ENCODE measurements around the gene WWOX. TPM values are rescaled to one million over a fixed set of nuclear protein-coding genes. Genes with fewer than 3 reads are reported as not detected.

The WWOX gene
- total RNA-seq, 1 donor from 2014 or later, result 13.1 TPM

- ATAC-seq (no peak), DNase-seq (ENCODE audit: missing footprints) (no peak)
- intact Hi-C loops (cut with DNase I), result no loop called here
Observed at GRCh38 chr16:78838276-78838675, 738.8 kb downstream of the WWOX start.

DNA sequence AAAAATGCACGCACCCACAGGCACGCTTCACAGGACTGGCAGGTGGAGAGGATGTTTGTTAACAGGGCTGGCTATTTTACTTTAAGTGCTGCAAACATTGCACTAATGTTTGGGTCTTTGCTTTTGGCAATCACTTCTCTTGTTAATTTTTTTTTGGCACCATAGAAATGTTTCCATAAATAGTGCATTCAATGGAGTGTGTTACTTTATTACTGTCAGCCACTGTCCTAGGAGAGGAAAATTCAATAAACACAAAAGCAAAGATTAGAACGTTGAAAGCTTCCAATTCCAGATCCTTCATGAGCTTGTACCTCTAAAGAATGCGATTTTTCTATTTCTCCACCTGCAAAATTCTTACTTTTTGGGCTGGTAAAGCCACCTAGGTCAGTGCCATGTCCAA is 743.5 kb downstream of the WWOX start:
- DNase-seq (ENCODE audit: missing footprints), result no peak
- peak; percentile 51 for ATAC-seq
- intact Hi-C loops (cut with DNase I), result loop anchor here (10.0 kb wide), 1 partner anchor 142 kb away; no protein-coding TSS in a partner anchor

DNA sequence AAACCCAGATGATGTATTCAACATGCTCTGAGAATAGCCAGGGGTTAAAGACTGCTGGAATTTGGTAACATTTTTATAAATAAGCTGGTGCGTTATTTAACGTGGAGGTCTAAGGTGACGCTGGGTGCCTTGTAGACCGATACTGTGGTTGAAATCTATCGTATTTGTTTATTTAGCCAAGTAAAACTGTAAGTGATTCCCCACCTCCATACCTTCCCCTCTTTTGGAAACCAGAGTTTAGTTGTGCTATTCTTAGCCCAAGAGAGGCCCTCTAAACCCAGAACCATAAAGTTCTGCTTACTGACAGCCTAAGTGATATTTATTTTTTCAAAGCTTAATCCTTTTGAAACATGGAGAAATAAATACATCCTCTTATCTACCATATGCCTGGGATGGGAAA is 744.5 kb downstream of the WWOX start:
- intact Hi-C loops (cut with DNase I), result loop anchor here (10.0 kb wide), 1 partner anchor 141 kb away; no protein-coding TSS in a partner anchor
- no peak for ATAC-seq
- DNase-seq (ENCODE audit: missing footprints), result no peak

- intact Hi-C loops (cut with DNase I), result loop anchor here (10.0 kb wide), 1 partner anchor 140 kb away; no protein-coding TSS in a partner anchor
- ATAC-seq (peak; percentile 78), DNase-seq (ENCODE audit: missing footprints) (peak; percentile 71)
Observed at GRCh38 chr16:78844682-78845081, 745.2 kb downstream of the WWOX start.

DNA sequence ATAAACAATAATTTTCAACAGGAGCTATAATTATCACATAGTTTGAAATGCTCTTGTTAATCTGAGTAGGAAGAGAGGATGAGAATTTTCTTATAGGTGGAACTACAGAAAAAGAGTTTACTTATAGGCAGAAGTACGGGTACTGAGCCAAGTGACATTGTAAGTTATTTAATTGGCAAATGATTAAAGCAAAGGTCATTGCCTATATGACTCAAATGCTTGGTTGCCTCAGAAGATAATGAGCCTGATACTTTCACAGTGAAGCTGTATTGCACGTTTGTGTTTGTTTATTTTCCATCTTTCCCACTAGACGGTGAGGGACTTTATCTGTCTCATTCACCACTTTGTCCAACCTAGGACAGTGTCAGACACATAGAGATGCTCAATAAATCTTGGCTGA is 751.8 kb downstream of the WWOX start:
- DNase-seq (ENCODE audit: missing footprints) (no peak), ATAC-seq (no peak)
- intact Hi-C loops (cut with DNase I), result no loop called here

GRCh38 chr16:78852081-78852635 is 752.7 kb downstream of the WWOX start:
- ATAC-seq (no peak), DNase-seq (ENCODE audit: missing footprints) (no peak)
- intact Hi-C loops (cut with DNase I), result no loop called here

DNA sequence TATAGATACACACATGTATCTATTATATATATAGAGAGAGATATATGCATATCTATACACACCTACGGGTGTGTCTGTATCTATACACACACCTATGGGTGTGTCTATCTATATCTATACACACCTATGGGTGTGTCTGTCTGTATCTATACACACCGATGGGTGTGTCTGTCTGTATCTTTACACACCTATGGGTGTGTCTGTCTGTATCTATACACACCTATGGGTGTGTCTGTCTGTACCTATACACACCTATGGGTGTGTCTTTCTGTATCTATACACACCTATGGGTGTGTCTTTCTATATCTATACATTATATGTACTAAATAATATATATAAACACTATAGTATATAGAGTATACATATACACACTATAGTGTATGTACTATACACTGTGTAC is 762.6 kb downstream of the WWOX start:
- DNase-seq (ENCODE audit: missing footprints) (no peak), ATAC-seq (no peak)
- intact Hi-C loops (cut with DNase I), result no loop called here

GRCh38 chr16:78866521-78866920 is 767.1 kb downstream of the WWOX start:
- intact Hi-C loops (cut with DNase I), result no loop called here
- DNase-seq (ENCODE audit: missing footprints) (no peak), ATAC-seq (peak; percentile 86)

DNA sequence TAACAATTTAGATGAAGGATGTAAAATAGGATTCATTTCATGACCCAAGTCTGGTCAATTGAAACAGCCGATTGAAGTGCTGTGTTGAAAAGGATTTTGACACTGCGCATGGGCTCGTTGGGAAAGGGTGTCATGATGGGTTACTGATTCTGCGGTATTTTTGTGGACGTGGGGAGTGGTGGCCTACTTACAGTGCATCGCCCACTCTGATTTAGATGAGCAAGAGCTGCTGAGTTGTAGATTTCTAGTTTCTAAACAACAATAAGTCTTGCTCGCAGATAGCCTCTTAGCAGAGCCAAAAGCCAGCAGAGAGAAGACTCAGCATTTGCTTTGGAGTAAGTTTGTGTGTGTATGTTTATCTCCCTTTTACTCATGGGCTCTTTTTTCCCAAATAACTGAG is 770.0 kb downstream of the WWOX start:
- no peak for DNase-seq (ENCODE audit: missing footprints)
- intact Hi-C loops (cut with DNase I), result no loop called here

GRCh38 chr16:78871241-78871640 is 771.8 kb downstream of the WWOX start:
- ATAC-seq, result no peak
- no peak for DNase-seq (ENCODE audit: missing footprints)

More for the DNA sequence above, 770.0 kb downstream of the WWOX start:
- ATAC-seq, result no peak

GRCh38 chr16:78876671-78877070 is 777.2 kb downstream of the WWOX start:
- ATAC-seq (no peak), DNase-seq (ENCODE audit: missing footprints) (no peak)
- intact Hi-C loops (cut with DNase I), result no loop called here

More at GRCh38 chr16:78871241-78871640, 771.8 kb downstream of the WWOX start:
- intact Hi-C loops (cut with DNase I), result no loop called here

- DNase-seq (ENCODE audit: missing footprints), result no peak
- ATAC-seq, result no peak
- intact Hi-C loops (cut with DNase I), result no loop called here
Observed at GRCh38 chr16:78877114-78877655, 777.7 kb downstream of the WWOX start.

- no peak for DNase-seq (ENCODE audit: missing footprints)
- ATAC-seq, result no peak
- intact Hi-C loops (cut with DNase I), result no loop called here
Observed at GRCh38 chr16:78878570-78878969, 779.1 kb downstream of the WWOX start.

DNA sequence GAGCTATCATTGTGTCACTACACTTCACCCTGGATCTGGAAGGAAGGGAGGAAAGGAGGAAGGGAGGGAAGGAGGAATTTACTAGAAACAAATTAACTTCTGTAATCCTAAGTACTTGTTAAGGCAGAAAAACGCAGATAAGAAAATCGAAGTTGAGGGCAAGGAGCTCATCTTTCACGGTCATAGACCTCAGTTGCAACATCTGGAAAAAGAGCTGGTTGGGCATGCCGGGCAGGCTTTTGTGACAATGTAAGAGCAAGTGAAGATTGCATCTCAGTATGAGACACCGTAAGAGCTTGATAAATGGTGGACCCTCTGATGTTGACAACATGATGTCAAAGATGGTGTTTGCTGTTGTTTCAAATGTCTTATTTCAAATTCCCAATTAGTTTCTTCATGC is 779.6 kb downstream of the WWOX start:
- intact Hi-C loops (cut with DNase I), result no loop called here
- DNase-seq (ENCODE audit: missing footprints) (no peak), ATAC-seq (no peak)

DNA sequence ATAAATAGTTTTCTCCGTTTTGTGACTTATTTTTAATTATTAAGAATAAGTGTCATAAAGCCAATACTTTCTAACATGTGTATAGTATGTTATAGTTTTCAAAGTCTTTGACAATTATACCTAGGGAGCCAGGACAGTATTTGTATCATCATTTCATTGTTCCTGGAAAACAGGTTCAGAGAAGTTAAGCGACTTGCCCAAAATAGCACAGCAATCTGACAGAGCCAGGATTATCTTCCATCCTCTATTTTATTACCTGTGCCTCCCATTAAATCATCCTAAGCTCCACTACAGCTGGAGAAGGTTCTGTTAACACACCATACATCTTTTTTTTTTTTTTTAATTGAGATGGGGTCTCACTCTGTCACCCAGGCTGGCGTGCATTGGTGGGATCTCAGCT is 782.7 kb downstream of the WWOX start:
- no peak for DNase-seq (ENCODE audit: missing footprints)
- intact Hi-C loops (cut with DNase I), result no loop called here
- no peak for ATAC-seq

GRCh38 chr16:78882751-78883150 is 783.3 kb downstream of the WWOX start:
- no peak for ATAC-seq

DNA sequence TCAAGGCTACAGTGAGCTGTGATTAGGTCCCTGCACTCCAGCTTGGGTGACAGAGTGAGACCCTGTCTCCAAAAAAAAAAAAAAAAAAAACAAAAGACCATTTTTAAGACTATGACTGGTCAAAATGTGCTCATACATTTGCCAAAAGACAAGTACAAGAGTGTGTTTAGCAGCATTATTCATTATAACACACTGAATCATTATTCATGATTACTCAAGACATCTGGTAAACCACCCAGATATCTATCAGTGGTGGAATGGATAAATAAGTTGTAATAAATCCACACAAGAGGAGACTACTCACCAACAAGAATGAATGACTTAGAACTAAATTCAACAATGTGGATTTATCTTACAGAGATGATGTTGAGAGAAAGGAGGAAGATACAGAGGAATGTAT is 784.8 kb downstream of the WWOX start:
- intact Hi-C loops (cut with DNase I), result no loop called here
- DNase-seq (ENCODE audit: missing footprints), result no peak
- ATAC-seq, result no peak

More at GRCh38 chr16:78882751-78883150, 783.3 kb downstream of the WWOX start:
- intact Hi-C loops (cut with DNase I), result no loop called here
- DNase-seq (ENCODE audit: missing footprints), result no peak

GRCh38 chr16:78889346-78889745 is 789.9 kb downstream of the WWOX start:
- intact Hi-C loops (cut with DNase I), result no loop called here

DNA sequence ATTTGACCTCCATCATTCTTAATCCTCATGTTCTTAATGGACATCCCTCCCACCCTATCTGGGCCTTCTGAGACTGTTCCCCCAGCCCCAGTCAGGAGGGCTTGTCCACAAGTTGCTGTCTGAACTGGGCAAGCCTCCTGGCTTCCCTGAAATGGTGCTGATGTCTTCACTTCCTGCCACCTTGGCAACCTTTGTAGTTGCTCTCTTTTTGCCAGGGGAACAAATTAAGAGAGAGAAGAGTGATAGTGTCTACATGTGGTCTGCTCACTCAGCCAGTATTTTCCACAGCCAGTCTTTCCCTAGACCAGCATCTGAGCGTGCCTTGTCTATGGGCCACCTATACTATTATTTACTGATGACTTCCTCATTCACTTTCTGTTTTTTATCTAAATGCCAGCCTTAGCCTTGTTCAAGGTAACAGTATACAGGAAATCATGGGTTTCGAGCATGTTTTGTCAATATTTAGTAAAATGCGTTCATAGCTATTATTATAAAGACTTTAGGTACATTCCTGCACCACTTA is 791.0 kb downstream of the WWOX start:
- ATAC-seq (no peak), DNase-seq (ENCODE audit: missing footprints) (no peak)
- intact Hi-C loops (cut with DNase I), result no loop called here

More at GRCh38 chr16:78889346-78889745, 789.9 kb downstream of the WWOX start:
- ATAC-seq (no peak), DNase-seq (ENCODE audit: missing footprints) (no peak)

GRCh38 chr16:78892951-78893733 is 793.7 kb downstream of the WWOX start:
- DNase-seq (ENCODE audit: missing footprints) (no peak), ATAC-seq (no peak)
- intact Hi-C loops (cut with DNase I), result no loop called here

All from Right ventricle myocardium inferior (tissue), 1 donor.